SH-SY5Y (cell line): ENCODE results near the gene IFIH1.

Experiments
- GATA2 ChIP-seq: IDR thresholded peaks from 2 replicates; pipeline ENCODE4 v1.6.1; 2011; ENCODE audit warnings: mild to moderate bottlenecking, low read depth, low read length
- GATA3 ChIP-seq: IDR thresholded peaks from 2 replicates; pipeline ENCODE4 v1.6.1; 2011; ENCODE audit warnings: low read depth, mild to moderate bottlenecking, low read length, moderate library complexity

DNA sequence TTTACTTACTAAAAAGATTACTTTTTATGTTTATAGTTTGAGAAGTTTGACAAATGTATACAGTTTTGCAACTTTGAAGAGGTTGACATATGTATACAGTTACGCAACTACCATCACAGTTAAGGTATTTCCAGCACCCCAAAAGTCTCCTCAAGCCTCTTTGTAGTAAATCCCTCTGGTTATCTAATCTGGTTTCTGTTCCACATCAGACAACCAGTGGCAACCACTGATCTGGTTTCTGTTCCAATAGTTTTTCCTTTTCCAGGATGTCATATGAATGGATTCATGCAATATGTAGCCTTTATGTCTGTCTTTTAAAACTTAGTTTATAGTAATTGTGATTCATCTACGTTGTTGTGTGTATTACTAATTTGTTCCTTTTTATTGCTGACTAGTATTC, 23.5 kb downstream of the IFIH1 start:
- TF ChIP-seq GATA2 (no peak), GATA3 (no peak)
